ENCODE results near the gene ZC3H7B.

GRCh38 chr22:41397143-41397811, 96.0 kb downstream of the ZC3H7B start:
- no peak for TF ChIP-seq TAF1 (IDR thresholded peaks at IDR 0.05; ENCODE audit: low read depth, low read length)
- no peak for TF ChIP-seq POLR2A (IDR thresholded peaks at IDR 0.05; ENCODE audit: low read depth, low read length)
- TF ChIP-seq POU2F2 (IDR thresholded peaks at IDR 0.05; ENCODE audit: low read depth, low read length) = no peak
